ENCODE results near the gene SLC38A1.
"Not testable (repeated sequence)": the region's sequence is repeated elsewhere in the genome, so short reads cannot be mapped to it uniquely, and the experiment has no call there.

Gene SLC38A1

DNA sequence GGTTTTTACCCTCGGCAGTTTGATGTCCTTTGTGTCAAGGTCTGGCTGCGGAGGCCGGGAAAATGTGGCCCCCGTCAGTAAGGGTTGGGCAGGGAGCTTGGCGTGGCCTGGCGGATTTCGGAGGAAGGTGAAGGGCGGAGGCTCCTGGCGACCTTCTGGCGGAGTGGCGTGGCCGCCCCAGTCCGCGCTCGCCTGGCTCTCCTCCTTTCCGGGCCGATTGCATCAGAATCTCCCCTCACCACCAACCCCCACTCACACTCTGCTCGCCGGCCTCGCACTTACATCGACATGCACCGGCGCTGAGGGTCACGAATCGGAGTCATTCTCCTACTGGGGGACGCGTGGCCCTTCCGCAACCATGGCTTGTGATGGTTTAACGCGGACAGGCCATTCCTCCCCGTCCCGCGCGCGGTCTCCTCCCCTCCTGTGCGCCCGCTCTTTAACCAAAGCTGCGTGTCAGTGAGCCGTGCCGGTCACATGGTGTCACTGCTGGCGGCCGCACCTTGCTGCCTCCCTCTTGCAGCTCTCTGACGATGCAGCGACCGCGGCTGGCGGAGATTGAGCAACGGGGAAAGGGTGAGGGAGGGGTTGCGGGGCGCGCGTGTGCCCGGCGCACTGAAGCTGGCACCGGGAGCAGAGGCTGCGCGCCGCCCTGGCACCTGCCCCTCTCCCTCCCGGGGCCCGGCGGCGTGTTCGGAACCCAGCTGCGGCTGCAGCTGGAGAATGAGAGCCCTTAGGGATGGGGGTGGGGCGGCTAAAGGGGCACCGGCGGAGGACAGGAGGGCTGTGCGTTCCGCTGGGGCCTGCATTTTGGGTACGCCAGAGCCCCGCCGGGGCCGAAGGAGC is at the start of gene SLC38A1:
TSS of gene SLC38A1 (minus strand) at position 461 of the 846 bp plus-strand sequence. CDS start 29,243 bp downstream, outside the sequence.
- DNase-seq (ENCODE audit: low spot score), result peak; percentile 87

- no peak for DNase-seq (ENCODE audit: low spot score)
These were observed 49.2 kb upstream of the SLC38A1 start for GRCh38 chr12:46318037-46318436.

DNA sequence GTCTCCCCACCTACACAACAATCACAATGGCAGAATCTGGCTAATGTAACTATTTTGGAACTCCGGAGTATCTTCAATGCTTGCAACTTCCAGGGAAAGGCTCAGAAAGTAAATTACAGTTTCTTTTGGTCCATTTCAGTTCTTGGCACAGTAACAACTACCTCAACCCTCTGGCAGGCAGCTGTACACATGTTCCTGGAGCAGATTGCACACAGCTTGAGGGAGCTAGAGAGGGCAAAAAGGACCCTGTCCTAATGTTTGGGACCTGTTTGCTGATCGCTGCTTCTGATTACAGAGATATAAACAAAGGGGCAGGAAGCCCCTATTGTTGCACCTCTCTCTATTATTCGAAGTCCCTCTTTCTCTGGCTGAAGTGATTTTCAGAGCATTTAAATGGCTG is 35.2 kb upstream of the SLC38A1 start:
- DNase-seq (ENCODE audit: low spot score), result no peak

GRCh38 chr12:46303039-46303666 is 34.3 kb upstream of the SLC38A1 start:
- DNase-seq (ENCODE audit: low spot score), result peak; percentile 21

DNA sequence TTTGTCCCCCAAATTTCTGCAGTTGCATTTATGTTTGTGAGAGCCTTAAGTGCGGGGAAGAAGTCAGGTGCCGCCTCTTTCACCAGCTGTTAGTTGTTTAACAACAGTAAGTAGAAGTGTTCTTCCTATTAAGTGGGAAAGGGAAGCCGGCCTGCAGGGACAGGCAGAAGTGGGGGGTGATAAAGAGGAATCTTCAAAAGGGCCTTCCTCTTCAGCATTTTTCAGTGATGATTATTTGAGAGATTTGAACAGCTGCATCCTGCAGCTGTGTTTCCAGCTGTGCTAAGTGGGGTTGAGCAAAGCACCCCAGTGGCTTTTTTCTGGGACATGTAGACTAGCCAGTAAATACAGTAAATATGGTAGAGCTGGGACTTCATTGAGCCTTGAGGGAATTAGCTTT is 32.1 kb upstream of the SLC38A1 start:
- no peak for DNase-seq (ENCODE audit: low spot score)

GRCh38 chr12:46299851-46300250 is 31.0 kb upstream of the SLC38A1 start:
- DNase-seq (ENCODE audit: low spot score), result no peak

- no peak for DNase-seq (ENCODE audit: low spot score)
These were observed 29.4 kb upstream of the SLC38A1 start for GRCh38 chr12:46298261-46298660.

GRCh38 chr12:46296822-46297221 is 28.0 kb upstream of the SLC38A1 start:
- DNase-seq (ENCODE audit: low spot score), result no peak

GRCh38 chr12:46292754-46293402 is 24.0 kb upstream of the SLC38A1 start:
- DNase-seq (ENCODE audit: low spot score), result no peak

- DNase-seq (ENCODE audit: low spot score), result not testable (repeated sequence)
These were observed 23.1 kb upstream of the SLC38A1 start for GRCh38 chr12:46291953-46292352.

DNA sequence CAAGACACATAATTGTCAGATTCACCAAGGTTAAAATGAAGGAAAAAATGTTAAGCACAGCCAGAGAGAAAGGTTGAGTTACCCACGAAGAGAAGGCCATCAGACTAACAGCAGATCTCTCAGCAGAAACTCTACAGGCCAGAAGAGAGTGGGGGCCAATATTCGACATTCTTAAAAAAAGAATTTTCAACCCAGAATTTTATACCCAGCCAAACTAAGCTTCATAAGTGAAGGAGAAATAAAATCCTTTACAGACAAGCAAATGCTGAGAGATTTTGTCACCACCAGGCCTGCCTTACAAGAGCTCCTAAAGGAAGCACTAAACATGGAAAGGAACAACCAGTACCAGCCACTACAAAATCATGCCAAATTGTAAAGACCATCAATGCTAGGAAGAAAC is 16.3 kb upstream of the SLC38A1 start:
- not testable (repeated sequence) for DNase-seq (ENCODE audit: low spot score)

- no peak for DNase-seq (ENCODE audit: low spot score)
These were observed 14.0 kb upstream of the SLC38A1 start for GRCh38 chr12:46282829-46283228.

- no peak for DNase-seq (ENCODE audit: low spot score)
These were observed 7.9 kb upstream of the SLC38A1 start for GRCh38 chr12:46276756-46277155.

DNA sequence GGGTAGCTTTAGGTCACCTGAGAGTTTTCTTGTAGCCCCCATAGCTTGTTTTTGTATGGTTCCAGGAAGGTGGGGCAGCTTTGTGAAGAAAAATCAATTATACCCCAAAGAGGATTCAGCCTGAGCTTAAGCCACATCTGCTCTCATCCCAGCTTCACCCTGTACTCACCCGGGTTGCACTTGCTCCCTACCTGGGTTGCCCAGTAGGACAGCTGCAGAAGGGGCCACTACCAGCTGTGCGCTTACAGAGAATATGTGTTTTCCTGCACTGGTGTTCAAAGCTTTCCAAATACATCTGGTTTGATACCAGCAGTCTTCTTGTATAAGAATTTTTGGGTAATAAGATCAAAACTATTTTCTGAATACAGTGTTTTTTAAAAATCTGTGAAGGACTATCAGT is 3.0 kb upstream of the SLC38A1 start:
- no peak for DNase-seq (ENCODE audit: low spot score)

DNA sequence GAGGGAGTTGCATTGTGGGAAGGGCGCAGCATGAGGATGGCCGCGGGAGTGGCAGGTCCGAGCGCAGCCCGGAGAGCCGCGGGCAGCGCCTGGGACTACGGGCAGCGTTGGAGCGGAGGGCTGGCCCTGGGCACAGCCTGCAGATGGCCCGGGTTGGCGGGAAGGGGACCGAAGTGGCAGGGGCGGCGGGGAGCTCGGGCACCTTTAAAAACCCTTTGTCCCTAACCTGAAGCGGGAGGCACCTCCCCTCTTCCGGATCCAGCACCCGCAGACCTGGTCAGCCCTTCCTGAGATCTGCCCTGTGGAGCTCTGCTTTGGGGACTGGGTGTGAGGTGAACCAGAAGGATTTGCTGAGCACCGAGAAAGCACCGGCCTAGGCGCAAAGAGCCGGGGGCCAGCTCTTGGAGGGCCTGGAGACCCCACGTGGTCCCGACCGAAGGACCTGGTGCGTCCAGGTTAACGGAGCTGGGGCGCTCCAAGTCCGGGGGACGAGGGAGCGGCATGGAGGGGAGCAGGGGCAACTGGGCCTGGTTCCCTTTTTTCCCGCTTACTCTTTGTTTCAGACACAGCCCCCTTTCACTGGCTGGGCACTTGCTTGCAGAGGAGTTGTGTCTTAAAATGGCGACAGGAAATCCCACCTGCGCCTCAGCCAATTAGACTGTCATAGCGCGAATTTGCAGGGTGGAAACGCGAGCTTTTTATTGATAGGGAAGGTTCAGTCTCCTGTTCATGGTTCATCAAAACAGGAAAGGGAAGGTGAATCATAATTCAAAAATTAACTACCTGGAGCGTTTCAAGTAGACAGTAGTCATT is 792 bp upstream of the SLC38A1 start:
- DNase-seq (ENCODE audit: low spot score), result no peak

DNA sequence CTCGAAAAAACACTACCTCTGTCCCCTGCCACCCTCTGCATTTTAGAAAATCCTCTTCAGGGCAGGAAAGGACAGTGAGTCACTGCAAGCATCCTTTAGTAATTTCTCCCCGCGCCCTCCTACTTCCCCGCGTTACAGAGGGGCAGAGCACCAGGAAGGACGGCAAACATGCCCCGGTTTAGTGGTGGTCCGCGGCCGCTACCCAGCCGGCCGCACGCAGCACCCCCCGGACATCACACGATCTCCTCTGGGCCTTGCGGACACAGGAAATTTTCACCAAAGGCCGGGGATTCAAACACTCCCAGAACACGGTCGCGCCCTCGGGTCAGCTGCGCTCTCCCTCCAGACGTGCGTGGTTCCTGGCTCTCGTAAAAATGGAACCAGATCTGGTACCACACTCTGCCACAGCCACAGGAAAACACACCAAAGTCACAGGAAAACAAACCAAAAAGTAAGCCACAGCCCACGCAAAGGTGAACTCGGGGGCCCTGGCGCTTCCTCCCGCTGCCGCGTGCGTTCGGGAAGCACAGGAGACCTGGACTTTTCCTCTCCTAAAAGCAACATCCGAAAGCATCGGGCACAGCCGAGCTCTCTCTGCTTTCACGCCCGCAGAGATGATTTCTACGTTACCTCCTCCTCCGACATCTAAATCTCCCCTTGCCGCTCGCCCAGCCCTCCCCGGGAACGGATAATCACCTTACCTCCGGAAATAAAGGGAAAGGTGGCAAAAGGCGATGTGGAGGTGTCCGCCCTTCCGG is 839 bp downstream of the SLC38A1 start:
- peak; percentile 56 for DNase-seq (ENCODE audit: low spot score)

GRCh38 chr12:46267575-46267824 is 1.3 kb downstream of the SLC38A1 start:
- DNase-seq (ENCODE audit: low spot score), result no peak

DNA sequence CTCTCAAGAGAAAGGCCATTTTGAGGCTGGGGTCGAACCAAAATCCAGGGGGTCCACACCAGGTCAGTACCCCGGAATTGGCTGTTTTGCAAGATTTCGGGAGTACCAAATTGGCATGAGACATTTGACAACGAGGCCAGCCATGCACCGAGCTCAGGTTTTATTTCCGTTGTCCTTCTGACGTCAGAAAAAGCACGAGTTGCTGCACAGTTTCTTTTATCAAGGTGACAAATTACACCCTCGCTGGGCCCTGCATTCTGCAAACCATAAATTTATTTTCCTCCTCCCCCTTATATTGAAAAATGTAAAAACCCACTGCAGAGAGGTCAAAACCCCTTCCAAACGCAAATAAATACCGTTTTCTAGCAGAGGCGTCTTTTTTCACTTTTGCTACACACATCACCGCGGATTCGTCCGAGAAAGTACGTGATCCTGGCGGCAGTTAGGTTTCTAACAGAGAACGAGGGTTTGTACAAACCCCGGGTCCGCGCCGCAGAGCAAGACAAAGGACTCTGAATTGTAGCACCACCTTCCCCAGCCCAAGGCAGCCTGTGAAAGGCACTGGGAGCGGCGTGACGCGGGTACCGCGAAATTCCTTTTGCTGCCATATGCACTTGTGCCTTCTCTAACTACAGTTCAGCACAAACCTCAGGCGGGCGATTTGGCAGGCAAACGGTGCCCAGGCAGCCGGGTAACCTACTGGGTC is 1.8 kb downstream of the SLC38A1 start:
- DNase-seq (ENCODE audit: low spot score), result peak; percentile 46

DNA sequence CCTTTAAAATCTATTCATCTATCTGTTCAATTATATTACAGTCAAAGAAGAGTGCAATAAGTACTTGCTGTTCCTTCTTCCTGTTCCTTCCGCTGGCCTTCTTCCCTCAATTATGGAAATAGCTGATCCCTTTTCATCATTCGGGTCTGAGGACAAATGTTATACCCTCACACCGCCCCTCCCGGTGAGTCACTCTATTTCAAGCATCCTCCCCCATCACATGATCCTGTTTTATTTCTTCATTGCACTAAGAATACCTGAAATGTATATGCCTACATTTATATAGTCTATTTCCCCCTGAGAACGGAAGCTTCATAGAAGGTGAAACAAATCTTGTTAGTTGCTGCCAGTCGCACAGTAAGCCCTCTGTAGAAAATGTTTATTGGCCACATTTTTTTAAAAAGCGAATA is 2.5 kb downstream of the SLC38A1 start:
- DNase-seq (ENCODE audit: low spot score), result no peak

- no peak for DNase-seq (ENCODE audit: low spot score)
These were observed 3.1 kb downstream of the SLC38A1 start for GRCh38 chr12:46265734-46266133.

- DNase-seq (ENCODE audit: low spot score), result no peak
These were observed 3.7 kb downstream of the SLC38A1 start for GRCh38 chr12:46265102-46265501.
